ENCODE results near the gene MITD1. TPM values are rescaled to one million over a fixed set of nuclear protein-coding genes. Genes with fewer than 3 reads are reported as not detected.
A peak's percentile ranks its signal among the peaks of the same experiment; 100 is the strongest.
"Not testable (repeated sequence)": the region's sequence is repeated elsewhere in the genome, so short reads cannot be mapped to it uniquely, and the experiment has no call there.

Gene MITD1
- polyA plus RNA-seq (2014; cell fraction: cytosol; rRNA removed) = 35.6 and 48.0 TPM in 2 replicates
- 112 and 139 TPM in 2 replicates for polyA plus RNA-seq (2014; cell fraction: nucleus; rRNA removed)

DNA sequence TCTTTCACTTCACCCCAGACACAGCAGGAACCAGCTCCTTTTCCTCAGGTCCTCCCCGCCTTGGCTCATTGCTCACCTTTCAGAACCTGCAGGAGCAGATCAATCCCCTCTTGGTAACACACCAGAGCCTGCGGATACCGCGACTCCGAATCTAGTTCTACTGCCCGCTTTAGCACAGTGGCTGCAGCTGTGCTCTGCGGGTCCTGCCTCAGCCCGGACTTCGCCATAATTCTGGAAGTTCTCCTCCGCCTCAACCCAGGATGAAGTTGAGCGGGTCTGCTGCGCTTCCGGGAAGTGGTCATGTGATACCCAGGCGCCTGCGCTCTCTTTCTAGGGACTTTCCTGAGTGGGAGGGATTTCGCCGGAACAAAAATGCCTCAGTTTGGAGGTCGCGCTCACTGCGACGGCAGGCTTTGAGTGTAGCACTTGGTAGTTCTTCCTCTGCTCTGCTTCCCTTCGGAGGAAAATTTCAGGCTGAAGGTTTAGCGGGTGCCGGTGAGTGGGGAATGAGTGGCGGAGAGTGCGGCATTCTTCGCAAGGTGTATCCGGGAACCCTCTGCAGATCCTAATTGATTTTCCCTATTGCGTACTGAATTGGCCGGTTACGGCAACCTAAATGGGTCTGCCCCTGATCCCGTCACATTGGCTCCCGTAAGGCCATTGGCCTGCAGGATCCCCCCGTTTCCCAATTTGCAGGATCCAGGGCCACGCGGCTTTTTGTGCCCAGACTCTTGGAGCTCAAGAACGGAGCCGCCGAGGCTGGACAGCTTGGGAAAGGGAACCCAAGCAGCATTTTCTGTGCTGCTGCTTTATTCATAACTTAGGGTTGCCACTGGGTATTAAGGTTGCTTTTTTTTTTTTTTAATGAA is at the start of gene MITD1, which contains the start of gene MRPL30:
Gene MITD1, minus strand, starts transcription at position 304 of the 869 bp plus-strand sequence. Its CDS starts 77 bp downstream, at position 227.
Gene MRPL30, plus strand, starts transcription at position 430 of the 869 bp plus-strand sequence. CDS start 5,020 bp downstream, outside the sequence.
- DNase-seq (ENCODE audit: low spot score) = peak; percentile 96

DNA sequence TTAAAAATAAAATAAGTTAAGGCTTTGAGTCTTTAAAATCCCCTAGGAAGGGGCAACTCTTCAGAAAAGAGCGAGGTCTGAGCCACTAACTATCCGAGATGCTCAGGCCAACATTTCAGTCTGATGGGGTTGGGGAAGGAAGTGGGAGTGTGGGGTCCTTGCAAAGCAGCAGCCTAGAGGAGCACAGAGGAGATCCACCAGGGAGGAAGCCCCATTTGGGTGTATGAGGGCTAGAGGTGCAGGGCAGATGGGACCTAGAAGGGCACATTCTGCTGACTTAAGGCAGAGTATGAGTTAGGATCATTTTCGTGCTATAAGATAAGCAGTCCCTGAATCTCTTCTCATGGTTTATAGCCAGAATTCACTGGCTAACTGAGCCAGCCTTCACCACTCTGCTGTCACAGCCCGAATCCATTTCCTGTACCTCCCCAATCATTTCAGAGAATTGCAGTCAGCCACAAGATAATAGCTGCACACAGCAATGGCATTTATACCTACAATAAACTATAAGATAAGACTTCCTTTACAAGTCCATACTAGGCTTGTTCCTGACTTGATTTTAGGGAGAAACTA is 37.2 kb upstream of the MITD1 start:
- DNase-seq (ENCODE audit: low spot score) = no peak

DNA sequence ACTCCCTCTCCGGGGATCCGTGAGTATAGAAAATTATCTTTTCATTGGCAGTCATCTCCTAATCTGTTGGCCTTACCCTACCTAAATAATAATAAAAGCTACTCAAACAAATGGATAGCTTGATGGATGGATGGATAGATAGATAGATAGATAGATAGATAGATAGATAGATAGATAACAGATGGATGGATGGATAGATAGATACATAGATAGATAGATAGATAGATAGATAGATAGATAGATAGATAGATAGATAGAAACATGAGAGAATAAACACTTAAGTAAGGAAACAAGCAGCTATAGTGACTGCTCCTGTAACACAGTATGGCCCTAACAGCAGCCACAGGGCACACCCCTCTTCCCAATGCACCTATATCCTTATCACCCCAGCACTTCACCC is 35.2 kb upstream of the MITD1 start:
- no peak for DNase-seq (ENCODE audit: low spot score)

DNA sequence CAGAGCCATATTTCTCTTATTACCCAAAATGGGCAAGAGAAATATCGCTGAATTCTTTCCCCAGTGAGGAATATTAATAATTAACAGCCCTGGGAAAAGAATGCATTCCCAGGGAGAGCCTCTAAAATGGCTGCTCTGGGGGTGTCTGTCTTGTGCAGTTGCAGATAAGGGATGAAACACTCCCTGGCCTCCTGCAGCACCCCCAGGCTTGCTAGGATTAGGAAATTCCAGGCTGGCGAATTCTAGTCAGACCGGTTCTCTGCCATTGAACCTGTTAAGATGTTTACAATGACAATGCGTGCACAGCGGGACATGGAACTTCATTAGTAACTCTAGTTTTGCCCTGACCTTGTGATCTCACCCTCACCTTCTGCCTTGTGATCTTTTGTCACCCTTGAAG is 24.6 kb upstream of the MITD1 start:
- no peak for DNase-seq (ENCODE audit: low spot score)

DNA sequence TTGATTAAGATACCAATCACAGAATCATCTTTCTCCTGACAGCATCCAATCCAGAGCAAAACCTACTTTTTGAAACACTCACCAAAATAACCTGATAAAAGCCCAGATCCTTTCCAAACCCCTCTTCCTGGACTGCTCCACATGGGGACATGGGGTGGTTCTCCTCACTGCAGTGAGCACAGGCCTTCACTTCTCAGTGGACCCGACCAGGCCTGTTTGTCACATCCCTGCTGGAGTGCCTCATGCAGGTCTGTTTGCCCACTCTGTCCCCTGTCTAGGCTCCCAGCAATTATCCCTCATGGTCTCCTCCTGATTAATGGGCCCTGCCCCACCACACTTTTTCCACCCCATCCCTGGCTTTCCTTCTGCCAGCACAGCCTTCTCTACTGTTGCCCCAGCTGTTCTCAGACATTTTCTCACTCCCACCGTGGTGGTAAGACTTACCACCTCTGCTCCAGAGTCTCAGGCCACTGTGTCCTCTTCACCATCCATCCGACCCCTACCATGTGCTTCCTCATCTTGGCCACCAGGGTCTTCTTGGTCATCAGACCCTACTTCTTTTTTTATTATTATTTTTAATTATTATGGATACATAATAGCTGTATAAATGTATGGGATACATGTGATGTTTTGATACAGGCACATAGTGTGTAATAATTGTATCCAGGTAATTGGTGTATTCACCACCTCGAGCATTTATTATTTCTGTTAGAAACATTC is 21.3 kb upstream of the MITD1 start:
- DNase-seq (ENCODE audit: low spot score) = no peak

DNA sequence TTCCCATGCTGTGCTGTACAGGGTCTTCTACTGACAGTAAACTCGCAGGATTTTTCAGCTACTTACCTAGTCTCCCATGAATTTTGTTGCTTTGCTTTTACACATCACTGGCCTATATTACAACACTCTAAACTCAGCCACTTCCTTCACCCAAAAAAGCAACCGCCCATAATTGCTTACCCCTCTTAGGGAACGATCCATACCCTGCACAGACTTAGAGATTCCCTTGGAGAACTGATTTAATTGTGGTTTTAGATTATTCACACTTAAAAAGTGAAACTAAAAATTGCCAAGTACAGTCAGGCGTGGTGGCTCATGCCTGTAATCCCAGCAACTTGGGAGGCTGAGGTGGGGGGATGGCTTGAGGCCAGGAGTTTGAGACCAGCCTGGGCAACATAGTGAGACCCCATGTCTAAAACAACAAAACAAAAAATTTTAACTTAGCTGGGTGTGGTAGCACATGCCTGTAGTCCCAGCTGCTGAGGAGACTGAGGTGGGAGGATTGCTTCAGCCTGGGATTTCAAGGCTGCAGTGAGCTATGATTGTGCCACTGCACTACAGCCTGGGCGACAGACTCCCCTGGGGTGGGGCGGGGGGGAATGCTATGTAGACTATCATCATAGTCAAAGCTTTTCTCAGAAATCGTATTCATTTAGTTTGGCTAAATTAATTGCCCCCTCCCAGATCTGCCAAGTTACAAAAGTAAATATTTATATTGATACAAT is 19.4 kb upstream of the MITD1 start:
- no peak for DNase-seq (ENCODE audit: low spot score)

DNA sequence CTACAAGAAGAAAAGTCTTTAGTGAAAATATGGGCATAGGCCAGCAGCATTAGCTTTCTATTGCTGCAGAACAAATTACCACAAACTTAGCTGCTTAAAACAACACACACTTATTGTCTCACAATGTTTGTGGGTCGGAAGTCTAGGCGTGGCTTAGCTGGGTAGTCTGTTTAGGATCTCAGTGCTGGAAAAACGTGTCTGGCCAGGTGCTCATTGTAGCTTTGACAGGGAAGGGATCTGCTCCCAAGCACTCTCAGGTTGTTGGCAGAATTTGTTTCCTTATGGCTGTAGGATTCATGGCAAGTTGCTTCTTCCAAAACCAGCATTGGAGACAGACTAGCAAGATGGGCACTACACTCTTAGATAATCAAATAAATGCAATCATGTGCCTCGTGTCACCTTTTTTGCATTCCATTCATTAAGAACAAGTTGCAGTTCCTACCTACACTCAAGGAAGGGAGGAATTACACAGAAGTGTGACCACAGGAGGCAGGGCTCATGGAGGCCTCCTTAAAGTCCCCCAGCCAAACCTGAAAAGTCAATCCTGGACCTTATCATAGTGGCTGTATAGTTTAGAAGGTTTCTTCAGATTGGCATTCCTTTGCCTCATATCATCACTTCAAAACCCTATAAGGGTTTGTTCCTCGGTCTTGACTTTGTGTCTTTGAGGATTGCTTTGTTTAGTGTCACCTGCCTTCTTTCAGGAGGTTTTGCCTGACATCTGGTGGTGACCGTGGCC is 17.4 kb upstream of the MITD1 start:
- no peak for DNase-seq (ENCODE audit: low spot score)

DNA sequence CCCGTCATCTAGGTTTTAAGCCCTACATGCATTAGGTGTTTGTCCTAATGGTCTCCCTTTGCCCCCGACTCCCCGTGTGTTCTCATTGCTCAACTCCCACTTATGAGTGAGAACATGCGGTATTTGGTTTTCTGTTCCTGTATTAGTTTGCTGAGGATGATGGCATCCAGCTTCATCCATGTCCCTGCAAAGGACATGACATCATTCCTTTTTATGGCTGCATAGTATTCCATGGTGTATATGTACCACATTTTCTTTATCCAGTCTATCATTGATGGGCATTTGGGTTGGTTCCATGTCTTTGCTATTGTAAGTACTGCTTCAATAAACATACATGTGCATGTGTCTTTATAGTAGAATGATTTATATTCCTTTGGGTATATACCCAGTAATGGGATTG is 11.5 kb upstream of the MITD1 start:
- not testable (repeated sequence) for DNase-seq (ENCODE audit: low spot score)

DNA sequence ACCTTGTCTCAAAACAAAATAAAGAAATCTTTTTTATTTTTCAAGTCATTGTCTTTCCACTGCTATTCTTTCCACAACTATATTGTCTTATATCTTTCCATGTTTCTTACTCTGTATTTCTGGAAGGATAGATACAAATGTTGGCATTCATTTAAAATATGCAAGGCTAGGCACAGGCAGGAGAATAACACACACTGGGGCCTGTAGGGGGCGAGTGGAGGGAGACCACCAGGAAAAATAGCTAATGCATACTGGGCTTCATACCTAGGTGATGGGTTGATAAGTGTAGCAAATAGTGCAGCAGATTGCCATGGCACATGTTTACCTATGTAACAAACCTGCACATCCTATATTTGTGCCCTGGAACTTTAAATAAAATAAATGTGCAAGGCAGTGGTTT is 9.7 kb upstream of the MITD1 start:
- DNase-seq (ENCODE audit: low spot score) = no peak

DNA sequence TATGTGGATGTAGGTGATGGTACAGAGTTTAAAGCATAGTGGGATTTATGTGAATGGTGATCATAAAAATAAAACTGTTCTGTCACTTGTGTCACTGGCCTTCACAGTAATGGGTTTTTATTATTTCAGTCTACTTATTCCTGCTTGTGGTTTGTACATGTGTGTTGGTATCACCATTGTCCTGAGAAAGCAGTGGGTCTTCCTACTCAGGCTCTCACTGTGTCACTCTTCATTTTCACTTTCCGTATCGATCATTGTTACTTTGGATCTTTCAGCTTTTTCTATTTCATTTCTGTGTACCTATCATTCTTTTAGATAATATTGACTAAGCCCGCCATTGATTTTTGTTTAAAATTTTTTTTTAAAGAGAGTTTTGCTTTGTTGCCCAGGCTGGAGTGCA is 7.5 kb upstream of the MITD1 start:
- no peak for DNase-seq (ENCODE audit: low spot score)

DNA sequence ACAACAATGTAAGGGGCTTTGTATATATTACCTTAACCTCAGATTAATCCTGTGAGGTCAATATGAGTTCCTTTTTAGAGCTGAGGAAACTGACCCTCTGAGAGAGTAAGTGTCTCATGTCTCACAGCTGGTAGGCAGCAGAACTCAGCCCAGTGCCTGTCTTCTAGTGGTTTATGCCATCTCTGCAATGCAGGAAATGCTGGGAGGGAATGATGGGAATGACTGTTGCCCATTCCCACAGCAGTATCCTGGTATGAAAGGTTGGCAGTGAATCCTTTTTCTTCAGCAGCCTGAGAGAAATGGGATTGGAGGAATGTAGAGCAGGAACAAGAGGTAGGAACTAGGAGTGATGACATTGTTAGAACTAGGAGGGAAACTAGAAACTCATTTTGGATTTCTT is 6.2 kb upstream of the MITD1 start:
- no peak for DNase-seq (ENCODE audit: low spot score)

DNA sequence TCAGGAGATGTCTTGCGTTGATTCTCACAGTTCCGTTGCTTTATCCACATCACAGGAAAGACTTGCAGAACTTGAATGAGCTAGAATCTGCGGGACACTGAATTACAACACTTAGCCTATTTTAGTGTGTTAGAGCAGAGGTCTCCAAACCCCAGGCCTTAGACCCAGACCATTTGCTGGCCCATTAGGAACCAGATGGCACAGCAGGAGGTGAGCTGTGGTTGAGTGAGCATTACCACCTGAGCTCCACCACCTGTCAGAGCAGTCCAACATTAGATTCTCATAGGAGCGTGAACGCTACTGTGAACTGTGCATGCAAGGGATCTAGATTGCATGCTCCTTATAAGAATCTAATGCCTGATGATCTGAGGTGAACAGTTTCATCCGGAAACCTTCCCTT is 4.0 kb upstream of the MITD1 start:
- DNase-seq (ENCODE audit: low spot score) = no peak

DNA sequence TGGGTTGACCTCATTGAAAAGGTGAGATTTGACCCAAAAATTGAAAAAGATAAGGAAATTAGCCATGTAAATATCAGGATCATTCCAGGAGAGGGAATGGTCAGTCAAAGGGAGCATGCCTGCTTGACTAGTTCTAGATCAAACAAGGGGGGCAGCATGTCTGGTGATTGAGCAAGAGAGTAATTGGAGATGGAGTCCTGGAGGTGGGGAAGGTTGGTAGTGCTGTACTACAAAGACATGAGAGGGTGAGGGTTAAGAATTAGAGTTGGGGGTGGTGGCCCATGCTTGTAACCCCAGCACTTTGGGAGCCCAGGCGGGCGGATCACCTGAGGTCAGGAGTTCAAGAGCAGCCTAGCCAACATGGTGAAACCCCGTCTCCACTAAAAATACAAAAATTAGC is 2.2 kb upstream of the MITD1 start:
- DNase-seq (ENCODE audit: low spot score) = no peak

DNA sequence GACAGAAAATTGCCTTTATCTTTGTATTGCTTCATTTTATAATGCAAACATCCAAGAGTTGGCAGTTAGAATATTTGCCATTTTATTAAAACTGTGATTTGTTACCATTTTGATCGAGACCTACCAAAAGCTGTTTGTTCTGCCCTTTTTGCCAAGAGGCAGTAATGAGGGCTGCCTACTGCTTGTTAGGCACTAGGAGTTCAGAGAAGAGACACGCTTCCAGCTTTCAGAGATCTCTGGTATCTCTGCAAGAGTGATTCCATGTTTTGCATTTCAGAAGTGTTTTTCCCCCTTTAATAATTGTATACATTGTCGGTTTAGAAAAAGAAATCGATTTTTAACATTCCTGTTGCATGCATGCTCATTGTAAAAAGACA is 754 bp upstream of the MITD1 start:
- peak; percentile 17 for DNase-seq (ENCODE audit: low spot score)

DNA sequence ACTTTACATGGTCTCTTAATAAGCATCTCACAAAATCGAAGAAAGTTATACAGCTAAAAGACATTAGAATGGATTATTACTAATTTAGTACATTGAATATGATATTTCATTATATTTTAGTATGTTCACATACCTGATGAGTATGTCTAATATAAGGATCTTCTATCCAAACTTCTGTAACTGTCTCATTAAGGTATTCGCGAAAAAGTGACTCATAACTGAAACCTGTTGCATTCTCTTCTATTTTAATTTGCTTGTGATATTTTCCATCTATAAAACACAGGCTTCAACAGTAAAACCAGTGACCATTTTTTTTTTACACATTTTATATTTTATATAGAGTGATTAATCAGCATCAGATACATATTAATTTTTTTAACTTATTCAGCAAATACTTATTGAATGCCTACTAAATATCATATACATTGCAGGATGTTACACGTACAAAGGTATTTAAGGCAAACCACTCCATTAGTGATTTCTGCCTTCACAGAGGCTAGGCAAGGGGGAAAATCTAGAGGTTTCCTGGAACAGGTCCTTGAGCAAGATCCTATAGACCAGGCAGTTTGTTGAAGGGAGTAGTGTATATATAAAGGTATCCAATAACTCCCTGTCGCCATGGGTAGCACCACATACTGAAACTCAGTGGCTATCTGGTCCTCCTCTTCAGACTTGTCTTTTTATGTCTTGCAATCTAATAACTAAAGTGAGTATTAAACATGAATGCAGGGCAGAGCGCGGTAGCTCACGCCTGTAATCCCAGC is 9.3 kb downstream of the MITD1 start:
- DNase-seq (ENCODE audit: low spot score) = no peak

DNA sequence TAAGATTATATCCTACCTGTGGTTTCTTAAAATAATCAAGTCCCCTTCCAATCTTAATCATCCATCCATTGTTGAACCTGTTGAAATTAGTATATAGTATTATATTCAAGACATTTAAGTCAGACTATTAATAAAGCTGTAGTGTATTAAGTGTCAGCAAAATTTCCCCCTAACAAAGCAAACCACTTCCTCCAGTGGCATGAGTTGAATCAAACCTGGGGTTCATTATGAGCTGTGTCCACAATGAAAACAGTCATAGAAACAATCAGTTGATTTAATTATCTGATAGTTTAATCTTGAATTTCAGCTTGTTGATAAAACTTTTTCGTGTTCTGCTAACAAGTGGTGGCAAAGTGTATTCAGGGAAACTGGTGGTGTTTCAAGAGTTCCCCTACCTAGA is 11.3 kb downstream of the MITD1 start:
- no peak for DNase-seq (ENCODE audit: low spot score)

DNA sequence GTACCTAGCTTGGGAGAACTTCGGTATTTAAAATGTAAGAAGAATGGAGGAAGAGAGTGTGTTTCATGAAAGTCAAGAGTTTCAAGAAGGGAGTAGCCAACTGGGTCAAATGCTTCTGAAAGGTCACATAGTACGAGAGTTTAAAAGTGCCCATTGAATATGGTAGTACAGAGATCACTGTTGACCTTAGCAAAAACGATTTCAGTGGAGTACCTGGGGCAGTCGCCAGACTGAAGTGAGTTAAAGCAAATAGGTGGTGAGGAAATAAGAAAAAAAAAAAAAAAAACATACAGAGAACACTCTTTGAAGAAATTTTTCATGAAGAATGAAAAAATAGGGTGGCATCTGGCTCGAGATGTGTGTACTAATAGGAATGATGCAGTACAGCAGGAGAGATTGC is 14.6 kb downstream of the MITD1 start:
- DNase-seq (ENCODE audit: low spot score) = no peak

DNA sequence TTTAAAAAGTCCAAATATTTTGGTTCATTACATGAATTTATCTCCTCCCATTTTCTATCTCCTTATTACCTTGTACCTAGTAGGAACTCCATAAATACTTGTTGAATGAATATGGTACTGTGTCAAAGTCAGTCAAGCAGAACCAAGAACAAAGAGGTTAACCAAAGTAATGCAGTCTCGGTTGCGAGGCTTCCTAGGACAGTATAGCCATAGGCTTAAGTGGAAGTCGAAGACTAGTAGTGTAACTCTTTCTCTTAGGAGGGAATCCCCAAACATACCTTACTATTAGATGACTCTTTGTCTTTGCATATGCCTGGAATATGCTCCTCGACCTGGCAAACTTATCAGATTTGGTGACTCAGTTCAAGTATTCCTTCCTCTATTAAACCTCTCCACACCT is 21.3 kb downstream of the MITD1 start:
- DNase-seq (ENCODE audit: low spot score) = no peak

DNA sequence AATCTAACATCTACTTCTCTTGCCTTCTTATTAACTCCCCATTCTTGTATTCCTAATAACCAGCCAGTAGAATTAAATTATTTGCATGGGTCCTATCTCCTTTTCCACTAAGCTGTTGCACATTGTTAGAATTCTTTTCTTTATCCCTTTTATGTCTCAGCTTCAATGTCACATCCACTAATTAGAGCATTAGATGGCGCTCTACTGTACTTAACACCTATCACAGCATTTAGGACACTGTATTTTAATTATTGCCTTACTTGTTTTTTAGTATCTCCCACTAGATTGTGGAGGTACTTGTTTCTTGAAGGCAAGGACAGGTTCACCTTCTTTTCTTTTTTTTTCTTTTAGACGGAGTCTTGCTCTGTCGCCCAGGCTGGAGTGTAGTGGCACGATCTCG is 22.3 kb downstream of the MITD1 start:
- no peak for DNase-seq (ENCODE audit: low spot score)

DNA sequence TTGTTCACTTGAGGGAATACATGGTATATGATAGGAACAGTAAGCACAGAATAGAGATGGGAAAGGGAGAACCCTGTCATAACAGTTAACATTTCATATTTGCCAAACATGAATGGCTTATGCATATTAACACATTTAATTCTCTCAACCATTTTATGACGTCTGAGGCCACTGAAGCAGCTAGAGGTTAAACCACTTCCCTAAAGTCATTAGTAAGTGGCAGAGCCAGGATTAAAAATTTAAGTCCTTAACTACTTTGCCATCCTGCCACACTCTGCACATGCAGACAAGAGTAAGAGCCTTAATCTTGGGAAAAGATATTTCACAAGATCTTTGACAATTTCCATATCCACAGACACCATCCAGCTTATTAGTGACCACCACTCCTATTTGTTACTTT is 24.0 kb downstream of the MITD1 start:
- DNase-seq (ENCODE audit: low spot score) = no peak
